GM19455 (cell line): ENCODE results near the gene TAMALIN.

Experiments
- ATAC-seq: cut with Tn5 transposase; IDR thresholded peaks from one replicate; pipeline ENCODE4 v1.9.1; 2021; ENCODE audit not compliant: unreplicated experiment

Gene TAMALIN

GRCh38 chr12:52011602-52012214 is 5.0 kb downstream of the TAMALIN start:
- ATAC-seq, result no peak

- no peak for ATAC-seq
These were observed 7.0 kb downstream of the TAMALIN start for GRCh38 chr12:52013626-52014310.

GRCh38 chr12:52014567-52015530 is 8.1 kb downstream of the TAMALIN start:
- ATAC-seq, result no peak

GRCh38 chr12:52015532-52016041 is 8.8 kb downstream of the TAMALIN start:
- ATAC-seq, result no peak

- no peak for ATAC-seq
These were observed 11.8 kb downstream of the TAMALIN start for GRCh38 chr12:52018433-52019112.

- ATAC-seq, result no peak
These were observed 12.5 kb downstream of the TAMALIN start for GRCh38 chr12:52019113-52019770.

GRCh38 chr12:52020539-52021336 is 14.0 kb downstream of the TAMALIN start:
- no peak for ATAC-seq

GRCh38 chr12:52022841-52023181 is 16.1 kb downstream of the TAMALIN start:
- no peak for ATAC-seq

- no peak for ATAC-seq
These were observed 16.6 kb downstream of the TAMALIN start for GRCh38 chr12:52023182-52023975.

GRCh38 chr12:52023976-52024688 is 17.4 kb downstream of the TAMALIN start:
- ATAC-seq, result no peak

GRCh38 chr12:52024845-52025230 is 18.1 kb downstream of the TAMALIN start:
- no peak for ATAC-seq

- no peak for ATAC-seq
These were observed 19.5 kb downstream of the TAMALIN start for GRCh38 chr12:52026263-52026662.

GRCh38 chr12:52027085-52027843 is 20.5 kb downstream of the TAMALIN start:
- no peak for ATAC-seq

GRCh38 chr12:52029685-52030084 is 22.9 kb downstream of the TAMALIN start:
- ATAC-seq, result no peak

- no peak for ATAC-seq
These were observed 25.7 kb downstream of the TAMALIN start for GRCh38 chr12:52032446-52032803.

GRCh38 chr12:52032804-52033445 is 26.2 kb downstream of the TAMALIN start:
- ATAC-seq, result peak; percentile 93
